Nephron progenitor cell (in vitro differentiated cells): ENCODE results near the gene RASIP1.

Experiments
- DNase-seq: peaks from one replicate; pipeline ENCODE4 v3.0.0; 2021
- H3K27ac Mint-ChIP-seq: 2 replicates; pipeline ENCODE4 v1.8.0; 2021; ENCODE audit warnings: mild to moderate bottlenecking, moderate library complexity, mixed read lengths
- H3K27me3 Mint-ChIP-seq: 2 replicates; pipeline ENCODE4 v1.8.0; 2021; ENCODE audit warnings: mild to moderate bottlenecking, low read depth, mixed read lengths; ENCODE audit not compliant: poor library complexity
- H3K36me3 Mint-ChIP-seq: 2 replicates; pipeline ENCODE4 v1.8.0; 2021; ENCODE audit warnings: low read depth, mixed read lengths
- H3K4me1 Mint-ChIP-seq: 2 replicates; pipeline ENCODE4 v1.8.0; 2021; ENCODE audit warnings: mixed read lengths
- H3K4me3 Mint-ChIP-seq: 2 replicates; pipeline ENCODE4 v1.8.0; 2021; ENCODE audit warnings: mild to moderate bottlenecking, moderate library complexity, mixed read lengths
- H3K9me3 Mint-ChIP-seq: 2 replicates; pipeline ENCODE4 v1.8.0; 2021; ENCODE audit warnings: mild to moderate bottlenecking, moderate library complexity, mixed read lengths
- CTCF ChIP-seq: fragments of 200-600 bp; sonication (generic); IDR thresholded peaks from 2 replicates; pipeline ENCODE4 v1.5.0; 2021; ENCODE audit warnings: antibody characterized with exemption

RASIP1 gene

GRCh38 chr19:48751845-48752495 lies 11.6 kb upstream of the RASIP1 start:
- Mint-ChIP-seq H3K27me3 (peaks cover 49% of the 10 kb centered on the region), H3K36me3 (no peaks in the 10 kb centered on the region), H3K4me1 (peaks cover 39% of the 10 kb centered on the region), H3K4me3 (peak overlapping the region; percentile 88), H3K27ac (no peak overlapping the region), H3K9me3 (no peaks in the 10 kb centered on the region)
- TF ChIP-seq CTCF, result no peak
- DNase-seq, result no peak

GRCh38 chr19:48750771-48751504 lies 10.5 kb upstream of the RASIP1 start:
- Mint-ChIP-seq H3K36me3 (no peaks in the 10 kb centered on the region), H3K9me3 (peaks cover 8% of the 10 kb centered on the region), H3K4me1 (peaks cover 39% of the 10 kb centered on the region), H3K27ac (no peak overlapping the region), H3K27me3 (peaks cover 49% of the 10 kb centered on the region), H3K4me3 (peak overlapping the region; percentile 88)
- DNase-seq, result no peak
- TF ChIP-seq CTCF, result no peak

- Mint-ChIP-seq H3K4me3 (no peak overlapping the region), H3K36me3 (no peaks in the 10 kb centered on the region), H3K27ac (no peak overlapping the region), H3K4me1 (peaks cover 39% of the 10 kb centered on the region), H3K27me3 (peaks cover 49% of the 10 kb centered on the region), H3K9me3 (peaks cover 13% of the 10 kb centered on the region)
- TF ChIP-seq CTCF, result no peak
- DNase-seq, result no peak
Observed at GRCh38 chr19:48750351-48750750, 9.9 kb upstream of the RASIP1 start.

- Mint-ChIP-seq H3K27me3 (peaks cover 45% of the 10 kb centered on the region), H3K9me3 (peaks cover 13% of the 10 kb centered on the region), H3K4me3 (no peak overlapping the region), H3K36me3 (no peaks in the 10 kb centered on the region), H3K27ac (no peak overlapping the region), H3K4me1 (peaks cover 37% of the 10 kb centered on the region)
- no peak for TF ChIP-seq CTCF
- no peak for DNase-seq
Observed at GRCh38 chr19:48749571-48750198, 9.3 kb upstream of the RASIP1 start.

- DNase-seq, result peak; percentile 88
- Mint-ChIP-seq H3K4me3 (peak within 1 kb of the TSS; percentile 76), H3K9me3 (peaks cover 13% of the 10 kb centered on the region), H3K36me3 (no peaks in the 10 kb centered on the region), H3K27ac (no peak within 1 kb of the TSS), H3K4me1 (peaks cover 19% of the 10 kb centered on the region), H3K27me3 (peaks cover 26% of the 10 kb centered on the region)
- TF ChIP-seq CTCF, result no peak
Observed at GRCh38 chr19:48746738-48747575, 6.5 kb upstream of the RASIP1 start, which contains the start of gene IZUMO1. IZUMO1 (minus strand) TSS chr19:48746909; CDS start chr19:48745859, 1,050 bp downstream.
